Fibroblast of lung (primary cell): ENCODE data around the gene MESD. TPM values are rescaled to one million over a fixed set of nuclear protein-coding genes. Genes with fewer than 3 reads are reported as not detected.

Experiments used
- DNase-seq, 2 donors: peaks; one replicate each; pipeline versions ENCODE4 v3.0.0 to v3.0.0-alpha.2; 2010; ENCODE audit warnings: low read depth in 2 of 2
- H2AFZ ChIP-seq: 2 replicates; pipeline ENCODE4 v1.5.1; 2012; ENCODE audit warnings: low read length, control low read depth, inconsistent platforms
- H3K27ac ChIP-seq: 2 replicates; pipeline ENCODE4 v1.5.1; 2011; ENCODE audit warnings: low read length, control low read depth; ENCODE audit not compliant: insufficient read depth
- H3K27me3 ChIP-seq: 2 replicates; pipeline ENCODE4 v1.5.1; 2011; ENCODE audit warnings: mild to moderate bottlenecking, low read length; ENCODE audit not compliant: control insufficient read depth, insufficient read depth
- H3K36me3 ChIP-seq: 2 replicates; pipeline ENCODE4 v1.5.1; 2011; ENCODE audit warnings: low read length; ENCODE audit not compliant: control insufficient read depth, insufficient read depth
- H3K4me1 ChIP-seq: 2 replicates; pipeline ENCODE4 v1.5.1; 2011; ENCODE audit warnings: low read length; ENCODE audit not compliant: control insufficient read depth, insufficient read depth; ENCODE audit errors: extremely low read depth
- H3K4me2 ChIP-seq: 2 replicates; pipeline ENCODE4 v1.5.1; 2011; ENCODE audit warnings: low read length, control low read depth; ENCODE audit not compliant: insufficient read depth; ENCODE audit errors: extremely low read depth
- H3K4me3 ChIP-seq, 4 experiments: fragments of 200-600 bp in 1 of 4; sonication (generic) in 1 of 4; replicated peaks in 1 of 4; 2 replicates each; pipeline ENCODE4 v1.5.1; 2011 to 2016; ENCODE audit warnings: low read length in 4 of 4, low read depth in 3 of 4, mild to moderate bottlenecking in 3 of 4, control low read depth in 2 of 4, inconsistent platforms in 1 of 4, mixed read lengths in 1 of 4; ENCODE audit not compliant: insufficient read depth in 1 of 4; ENCODE audit errors: control extremely low read depth in 1 of 4
- H3K79me2 ChIP-seq: 2 replicates; pipeline ENCODE4 v1.5.1; 2012; ENCODE audit warnings: mild to moderate bottlenecking, low read length, inconsistent platforms; ENCODE audit not compliant: control insufficient read depth, insufficient read depth
- H3K9ac ChIP-seq: 2 replicates; pipeline ENCODE4 v1.5.1; 2011; ENCODE audit warnings: mild to moderate bottlenecking, low read length, control low read depth; ENCODE audit not compliant: insufficient read depth
- H3K9me3 ChIP-seq: 2 replicates; pipeline ENCODE4 v1.5.1; 2012; ENCODE audit warnings: low read depth, low read length; ENCODE audit not compliant: control insufficient read depth, insufficient read depth
- H4K20me1 ChIP-seq: 2 replicates; pipeline ENCODE4 v1.5.1; 2011; ENCODE audit warnings: low read length; ENCODE audit not compliant: control insufficient read depth, insufficient read depth; ENCODE audit errors: extremely low read depth
- CTCF ChIP-seq, 2 donors: IDR thresholded peaks in 1 of 2; conservative IDR thresholded peaks in 1 of 2; 1 replicate in 1 of 2; 2 replicates in 1 of 2; pipeline ENCODE4 v1.5.1; 2011 to 2012; ENCODE audit warnings: low read length in 2 of 2, control low read depth in 1 of 2, inconsistent platforms in 1 of 2, low read depth in 1 of 2, mild to moderate bottlenecking in 1 of 2
- EZH2 ChIP-seq: IDR thresholded peaks from 2 replicates; pipeline ENCODE4 v1.5.1; 2012; ENCODE audit warnings: low read length, control low read depth, mild to moderate bottlenecking; ENCODE audit errors: missing control alignments
- polyA plus RNA-seq, 2 donors: library from polyadenylated mRNA; depleted of rRNA in 1 of 2; stranded (reverse) in 1 of 2; unstranded in 1 of 2; fragments of >200 nt; gene quantifications; 2 replicates each; pipeline ENCODE4 v1.2.1, GENCODE V29; 2011 to 2012; ENCODE audit warnings: missing spikeins in 1 of 2
- total RNA-seq: library from RNA; depleted of rRNA; stranded (reverse); fragments of >200 nt; gene quantifications from 2 replicates; pipeline ENCODE4 v1.2.1, GENCODE V29; 2014

MESD gene
- total and polyA plus RNA-seq, 2 donors (not counting 1 experiment from before 2014, with no cell fraction given): 21.3 to 26.0 TPM

GRCh38 chr15:80976851-80977250 is 12.8 kb downstream of the MESD start:
- Histone ChIP-seq H3K27ac (no peak overlapping the region), H3K9ac (no peak overlapping the region), H3K79me2 (peaks cover 1% of the 10 kb centered on the region), H2AFZ (no peak overlapping the region), H3K9me3 (no peaks in the 10 kb centered on the region), H3K27me3 (no peaks in the 10 kb centered on the region), H3K36me3 (peaks cover 8% of the 10 kb centered on the region), H3K4me3 (no peak overlapping the region), H4K20me1 (no peaks in the 10 kb centered on the region), H3K4me1 (peaks cover 5% of the 10 kb centered on the region), H3K4me2 (no peak overlapping the region)
- TF ChIP-seq CTCF (conservative IDR thresholded peaks at IDR 0.05 in 1 of 2, IDR thresholded peaks at IDR 0.05 in 1 of 2; ENCODE audit: low read depth in 1 of 2, low read length in 2 of 2) (no peak), EZH2 (no peak)
- no peak for DNase-seq

GRCh38 chr15:80974914-80975313 is 14.7 kb downstream of the MESD start:
- Histone ChIP-seq H2AFZ (no peak overlapping the region), H3K4me3 (no peak overlapping the region), H4K20me1 (no peaks in the 10 kb centered on the region), H3K4me1 (peaks cover 6% of the 10 kb centered on the region), H3K36me3 (peaks cover 4% of the 10 kb centered on the region), H3K27me3 (no peaks in the 10 kb centered on the region), H3K27ac (no peak overlapping the region), H3K9ac (no peak overlapping the region), H3K4me2 (no peak overlapping the region), H3K9me3 (no peaks in the 10 kb centered on the region), H3K79me2 (no peaks in the 10 kb centered on the region)
- no peak for DNase-seq
- TF ChIP-seq EZH2 (no peak), CTCF (conservative IDR thresholded peaks at IDR 0.05 in 1 of 2, IDR thresholded peaks at IDR 0.05 in 1 of 2; ENCODE audit: low read depth in 1 of 2, low read length in 2 of 2) (no peak)

- Histone ChIP-seq H3K4me3 (no peak overlapping the region), H3K4me2 (no peak overlapping the region), H3K4me1 (peaks cover 3% of the 10 kb centered on the region), H2AFZ (no peak overlapping the region), H3K9me3 (no peaks in the 10 kb centered on the region), H3K27ac (no peak overlapping the region), H3K9ac (no peak overlapping the region), H4K20me1 (no peaks in the 10 kb centered on the region), H3K27me3 (no peaks in the 10 kb centered on the region), H3K36me3 (no peaks in the 10 kb centered on the region), H3K79me2 (no peaks in the 10 kb centered on the region)
- TF ChIP-seq CTCF (conservative IDR thresholded peaks at IDR 0.05 in 1 of 2, IDR thresholded peaks at IDR 0.05 in 1 of 2; ENCODE audit: low read depth in 1 of 2, low read length in 2 of 2): no peak
- no peak for DNase-seq
Measured at GRCh38 chr15:80972276-80972675, 17.3 kb downstream of the MESD start.
